PC-9 (cell line): ENCODE data around the gene SOX18.

ENCODE experiments used
- EZH2 ChIP-seq: fragments of 200-600 bp; sonication (generic); IDR thresholded peaks from 2 replicates; pipeline ENCODE4 v1.8.0; 2017; ENCODE audit warnings: antibody characterized with exemption, low read depth
- TF ChIP-seq, protein P1 (sequence below): fragments of 200-600 bp; sonication (generic); conservative IDR thresholded peaks from 2 replicates; pipeline ENCODE4 v1.6.1; 2017; ENCODE audit warnings: mixed run types, antibody characterized with exemption, mild to moderate bottlenecking, moderate library complexity

DNA sequence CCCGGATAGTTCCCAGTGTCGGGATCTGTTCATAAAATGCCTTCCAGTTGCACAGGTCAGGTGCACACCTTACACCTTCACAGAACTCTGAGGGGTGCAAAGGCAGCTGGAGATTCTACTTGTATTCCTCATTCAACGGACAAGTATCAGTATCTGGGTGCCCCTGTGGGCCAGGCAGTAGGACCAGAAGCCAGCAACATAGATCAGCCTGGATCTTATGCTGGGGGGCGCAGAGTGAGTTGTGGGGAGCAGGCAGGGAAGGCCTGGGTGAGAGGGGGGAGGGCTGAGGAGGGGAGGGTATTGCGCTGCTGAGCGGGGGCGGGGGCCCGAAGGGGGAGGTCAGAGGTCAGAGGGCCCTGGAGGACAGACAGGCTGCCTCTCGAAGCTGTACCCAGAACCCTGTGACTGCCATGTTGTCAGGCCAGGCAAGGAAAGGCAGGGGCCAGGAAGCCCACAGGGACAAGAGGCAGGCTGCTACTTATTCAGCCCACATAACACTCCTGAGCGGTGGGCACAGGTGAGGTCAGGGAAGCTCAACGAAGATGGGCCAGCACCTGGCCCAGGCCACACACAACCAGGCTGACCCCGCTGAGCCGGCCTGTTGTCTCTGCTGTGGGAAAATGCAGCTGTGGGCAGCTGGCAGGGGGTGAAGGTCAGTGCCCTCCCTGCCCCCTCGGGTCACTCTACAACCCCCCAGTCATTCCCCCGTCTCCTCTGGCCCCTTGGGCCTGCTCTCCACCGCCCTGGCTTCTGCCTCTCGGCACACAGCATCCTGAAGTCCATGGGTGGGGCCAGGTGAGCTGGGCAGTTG lies 31.6 kb upstream of the SOX18 start:
- no peak for TF ChIP-seq EZH2
- TF ChIP-seq, protein P1, sequence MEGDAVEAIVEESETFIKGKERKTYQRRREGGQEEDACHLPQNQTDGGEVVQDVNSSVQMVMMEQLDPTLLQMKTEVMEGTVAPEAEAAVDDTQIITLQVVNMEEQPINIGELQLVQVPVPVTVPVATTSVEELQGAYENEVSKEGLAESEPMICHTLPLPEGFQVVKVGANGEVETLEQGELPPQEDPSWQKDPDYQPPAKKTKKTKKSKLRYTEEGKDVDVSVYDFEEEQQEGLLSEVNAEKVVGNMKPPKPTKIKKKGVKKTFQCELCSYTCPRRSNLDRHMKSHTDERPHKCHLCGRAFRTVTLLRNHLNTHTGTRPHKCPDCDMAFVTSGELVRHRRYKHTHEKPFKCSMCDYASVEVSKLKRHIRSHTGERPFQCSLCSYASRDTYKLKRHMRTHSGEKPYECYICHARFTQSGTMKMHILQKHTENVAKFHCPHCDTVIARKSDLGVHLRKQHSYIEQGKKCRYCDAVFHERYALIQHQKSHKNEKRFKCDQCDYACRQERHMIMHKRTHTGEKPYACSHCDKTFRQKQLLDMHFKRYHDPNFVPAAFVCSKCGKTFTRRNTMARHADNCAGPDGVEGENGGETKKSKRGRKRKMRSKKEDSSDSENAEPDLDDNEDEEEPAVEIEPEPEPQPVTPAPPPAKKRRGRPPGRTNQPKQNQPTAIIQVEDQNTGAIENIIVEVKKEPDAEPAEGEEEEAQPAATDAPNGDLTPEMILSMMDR, result no peak
